H9 (cell line): Measurements from ENCODE around the gene TBX3. TPM values are rescaled to one million over a fixed set of nuclear protein-coding genes. Genes with fewer than 3 reads are reported as not detected.

ENCODE experiments used
- DNase-seq: peaks from one replicate; pipeline ENCODE4 v3.0.0-alpha.2; 2017
- H2AFZ ChIP-seq: one replicate; pipeline ENCODE4 v1.6.1; 2013; ENCODE audit warnings: mild to moderate bottlenecking, low read length, control low read depth, moderate library complexity
- H2AK5ac ChIP-seq: 2 replicates; pipeline ENCODE4 v1.6.1; 2013; ENCODE audit warnings: low read length, control low read depth, mixed read lengths; ENCODE audit not compliant: insufficient read length
- H2BK120ac ChIP-seq: one replicate; pipeline ENCODE4 v1.6.1; 2013; ENCODE audit warnings: low read depth, mild to moderate bottlenecking, low read length, control low read depth, inconsistent platforms; ENCODE audit not compliant: poor library complexity, severe bottlenecking
- H2BK12ac ChIP-seq: 2 replicates; pipeline ENCODE4 v1.6.1; 2013; ENCODE audit warnings: low read length, control low read depth, mixed read lengths, low read depth; ENCODE audit not compliant: insufficient read length
- H2BK15ac ChIP-seq: 2 replicates; pipeline ENCODE4 v1.6.1; 2013; ENCODE audit warnings: low read depth, low read length, control low read depth
- H2BK20ac ChIP-seq: one replicate; pipeline ENCODE4 v1.6.1; 2013; ENCODE audit warnings: low read depth, mild to moderate bottlenecking, low read length, control low read depth, inconsistent platforms; ENCODE audit not compliant: poor library complexity, severe bottlenecking
- H2BK5ac ChIP-seq: 2 replicates; pipeline ENCODE4 v1.6.1; 2013; ENCODE audit warnings: low read length, control low read depth, mixed read lengths; ENCODE audit not compliant: insufficient read length
- H3K14ac ChIP-seq: 2 replicates; pipeline ENCODE4 v1.6.1; 2013; ENCODE audit warnings: low read length, control low read depth; ENCODE audit not compliant: insufficient read depth
- H3K18ac ChIP-seq: 2 replicates; pipeline ENCODE4 v1.6.1; 2013; ENCODE audit warnings: low read depth, mild to moderate bottlenecking, mixed read lengths, low read length, control low read depth; ENCODE audit not compliant: insufficient read length
- H3K23ac ChIP-seq: 2 replicates; pipeline ENCODE4 v1.6.1; 2013; ENCODE audit warnings: low read length, control low read depth, mixed read lengths, low read depth; ENCODE audit not compliant: insufficient read length
- H3K23me2 ChIP-seq: 2 replicates; pipeline ENCODE4 v1.6.1; 2013; ENCODE audit warnings: low read depth, mild to moderate bottlenecking, mixed read lengths, low read length, control low read depth; ENCODE audit not compliant: insufficient read length, poor library complexity, severe bottlenecking
- H3K27ac ChIP-seq: 2 replicates; pipeline ENCODE4 v1.5.1; 2013; ENCODE audit warnings: low read length, control low read depth, mixed read lengths, low read depth; ENCODE audit not compliant: insufficient read length
- H3K27me3 ChIP-seq: 2 replicates; pipeline ENCODE4 v1.6.1; 2013; ENCODE audit warnings: low read length, control low read depth, inconsistent platforms; ENCODE audit not compliant: insufficient read depth
- H3K4ac ChIP-seq: 2 replicates; pipeline ENCODE4 v1.6.1; 2013; ENCODE audit warnings: low read depth, mild to moderate bottlenecking, control low read depth, inconsistent platforms, low read length, moderate library complexity
- H3K4me1 ChIP-seq: 2 replicates; pipeline ENCODE4 v1.6.1; 2013; ENCODE audit warnings: low read length, control low read depth, inconsistent platforms; ENCODE audit not compliant: insufficient read depth
- H3K4me2 ChIP-seq: 2 replicates; pipeline ENCODE4 v1.6.1; 2013; ENCODE audit warnings: low read length, control low read depth, mixed read lengths; ENCODE audit not compliant: insufficient read length, insufficient read depth
- H3K56ac ChIP-seq: 2 replicates; pipeline ENCODE4 v1.6.1; 2013; ENCODE audit warnings: low read depth, mild to moderate bottlenecking, mixed read lengths, low read length, control low read depth; ENCODE audit not compliant: insufficient read length
- H3K79me1 ChIP-seq: 2 replicates; pipeline ENCODE4 v1.6.1; 2013; ENCODE audit warnings: low read depth, mild to moderate bottlenecking, moderate library complexity, low read length, control low read depth, inconsistent platforms; ENCODE audit not compliant: insufficient read depth, poor library complexity, severe bottlenecking
- H3K79me2 ChIP-seq: 2 replicates; pipeline ENCODE4 v1.6.1; 2013; ENCODE audit warnings: low read length, control low read depth, inconsistent platforms; ENCODE audit not compliant: insufficient read depth
- H3K9ac ChIP-seq: 2 replicates; pipeline ENCODE4 v1.6.1; 2013; ENCODE audit warnings: low read length, control low read depth, mixed read lengths; ENCODE audit not compliant: insufficient read length; ENCODE audit errors: extremely low read depth
- H3K9me3 ChIP-seq: one replicate; pipeline ENCODE4 v1.6.1; 2013; ENCODE audit warnings: low read depth, low read length, inconsistent platforms; ENCODE audit not compliant: control insufficient read depth
- H3T11ph ChIP-seq: one replicate; pipeline ENCODE4 v1.6.1; 2013; ENCODE audit warnings: mild to moderate bottlenecking, low read length, control low read depth, inconsistent platforms
- H4K20me1 ChIP-seq: one replicate; pipeline ENCODE4 v1.6.1; 2013; ENCODE audit not compliant: control insufficient read depth, insufficient read length, insufficient read depth
- H4K5ac ChIP-seq: 2 replicates; pipeline ENCODE4 v1.6.1; 2013; ENCODE audit warnings: low read depth, mild to moderate bottlenecking, mixed read lengths, low read length, control low read depth; ENCODE audit not compliant: insufficient read length
- H4K8ac ChIP-seq: replicated peaks from 2 replicates; pipeline ENCODE4 v1.6.1; 2013; ENCODE audit warnings: low read length, control low read depth, mixed read lengths, low read depth; ENCODE audit not compliant: insufficient read length
- H4K91ac ChIP-seq: 2 replicates; pipeline ENCODE4 v1.6.1; 2013; ENCODE audit warnings: low read depth, mild to moderate bottlenecking, moderate library complexity, mixed read lengths, low read length, control low read depth; ENCODE audit not compliant: insufficient read length
- H3K27ac Mint-ChIP-seq, 3 experiments: 2 replicates in 2 of 3; 3 replicates in 1 of 3; pipeline ENCODE4 v1.8.0; 2020 to 2021; ENCODE audit warnings: mixed read lengths in 3 of 3, mild to moderate bottlenecking in 1 of 3, moderate library complexity in 1 of 3
- H3K27me3 Mint-ChIP-seq: 2 replicates; pipeline ENCODE4 v1.8.0; 2021; ENCODE audit warnings: low read depth, mild to moderate bottlenecking, moderate library complexity, mixed read lengths
- H3K36me3 Mint-ChIP-seq, 3 experiments: 2 replicates in 2 of 3; 3 replicates in 1 of 3; pipeline ENCODE4 v1.8.0; 2020 to 2021; ENCODE audit warnings: low read depth in 3 of 3, mixed read lengths in 3 of 3; ENCODE audit not compliant: insufficient read depth in 1 of 3
- H3K4me1 Mint-ChIP-seq, 2 experiments: 2 replicates each; pipeline ENCODE4 v1.8.0; 2020; ENCODE audit warnings: mixed read lengths in 2 of 2
- H3K4me3 Mint-ChIP-seq, 2 experiments: 2 replicates in 1 of 2; 3 replicates in 1 of 2; pipeline ENCODE4 v1.8.0; 2020 to 2021; ENCODE audit warnings: mild to moderate bottlenecking in 2 of 2, mixed read lengths in 2 of 2, moderate library complexity in 1 of 2
- H3K9me3 Mint-ChIP-seq, 2 experiments: 2 replicates in 1 of 2; 3 replicates in 1 of 2; pipeline ENCODE4 v1.8.0; 2020; ENCODE audit warnings: mild to moderate bottlenecking in 2 of 2, mixed read lengths in 2 of 2, moderate library complexity in 1 of 2
- WGBS: extraction: QIAGEN DNeasy Blood & Tissue Kit; methylation state at CpG from one replicate; pipeline ENCODE4 v1.1.7; 2013; ENCODE audit warnings: missing lambda C conversion rate, low lambda C conversion rate, mixed read lengths; ENCODE audit not compliant: insufficient read length; ENCODE audit errors: extremely low coverage; 5-methylcytosine and 5-hydroxymethylcytosine counted together
- total RNA-seq: library from RNA; stranded (reverse); gene quantifications from 2 replicates; pipeline ENCODE4 v1.2.1, GENCODE V29; 2021
- TF ChIP-seq, protein P1 (sequence below): fragments of 200-600 bp; sonication (generic); conservative IDR thresholded peaks from 3 replicates; pipeline ENCODE4 v1.8.0; 2021; ENCODE audit warnings: antibody characterized with exemption, mild to moderate bottlenecking

The TBX3 gene
- total RNA-seq, 1 experiment from 2014 or later, result 0.04 TPM

- no peak overlapping the region for H3K4me2 ChIP-seq
- no peaks in the 10 kb centered on the region for H3K36me3 Mint-ChIP-seq
- no peaks in the 10 kb centered on the region for H3K27me3 ChIP-seq
- H3K4me1 Mint-ChIP-seq, result peaks cover 35 to 36% of the 10 kb centered on the region in 2 experiments
- no peak overlapping the region for H2BK15ac ChIP-seq
- H4K5ac ChIP-seq, result no peak overlapping the region
- H3K14ac ChIP-seq, result no peak overlapping the region
- no peaks in the 10 kb centered on the region for H3K9me3 Mint-ChIP-seq
- no peak overlapping the region for H3T11ph ChIP-seq
- H2AK5ac ChIP-seq, result no peak overlapping the region
- peaks cover 47% of the 10 kb centered on the region for H3K27me3 Mint-ChIP-seq
- no peak overlapping the region for H3K56ac ChIP-seq
- no peaks in the 10 kb centered on the region for H4K20me1 ChIP-seq
- no peak overlapping the region for H3K27ac ChIP-seq
- DNase-seq, result no peak
- no peak overlapping the region for H2BK120ac ChIP-seq
- H3K27ac Mint-ChIP-seq, result 0 out of 7 replicates have a peak overlapping the region, but pooled peaks of 1 of the 3 experiments have one; percentile 55
- H3K79me2 ChIP-seq, result no peaks in the 10 kb centered on the region
- no peak overlapping the region for H3K4ac ChIP-seq
- H3K9me3 ChIP-seq, result no peaks in the 10 kb centered on the region
- no peak overlapping the region for H2BK5ac ChIP-seq
- H3K4me1 ChIP-seq, result peaks cover 3% of the 10 kb centered on the region
- H2BK12ac ChIP-seq, result no peak overlapping the region
- TF ChIP-seq, protein P1, sequence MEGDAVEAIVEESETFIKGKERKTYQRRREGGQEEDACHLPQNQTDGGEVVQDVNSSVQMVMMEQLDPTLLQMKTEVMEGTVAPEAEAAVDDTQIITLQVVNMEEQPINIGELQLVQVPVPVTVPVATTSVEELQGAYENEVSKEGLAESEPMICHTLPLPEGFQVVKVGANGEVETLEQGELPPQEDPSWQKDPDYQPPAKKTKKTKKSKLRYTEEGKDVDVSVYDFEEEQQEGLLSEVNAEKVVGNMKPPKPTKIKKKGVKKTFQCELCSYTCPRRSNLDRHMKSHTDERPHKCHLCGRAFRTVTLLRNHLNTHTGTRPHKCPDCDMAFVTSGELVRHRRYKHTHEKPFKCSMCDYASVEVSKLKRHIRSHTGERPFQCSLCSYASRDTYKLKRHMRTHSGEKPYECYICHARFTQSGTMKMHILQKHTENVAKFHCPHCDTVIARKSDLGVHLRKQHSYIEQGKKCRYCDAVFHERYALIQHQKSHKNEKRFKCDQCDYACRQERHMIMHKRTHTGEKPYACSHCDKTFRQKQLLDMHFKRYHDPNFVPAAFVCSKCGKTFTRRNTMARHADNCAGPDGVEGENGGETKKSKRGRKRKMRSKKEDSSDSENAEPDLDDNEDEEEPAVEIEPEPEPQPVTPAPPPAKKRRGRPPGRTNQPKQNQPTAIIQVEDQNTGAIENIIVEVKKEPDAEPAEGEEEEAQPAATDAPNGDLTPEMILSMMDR, result no peak
- no CpG with 5 or more reads among the region's 12 CpGs for WGBS
- no peaks in the 10 kb centered on the region for H3K23me2 ChIP-seq
- H3K23ac ChIP-seq, result no peak overlapping the region
- no peak overlapping the region for H2BK20ac ChIP-seq
- H4K8ac ChIP-seq, result no peak overlapping the region
- H4K91ac ChIP-seq, result no peak overlapping the region
- H3K79me1 ChIP-seq, result no peaks in the 10 kb centered on the region
- no peak overlapping the region for H2AFZ ChIP-seq
- H3K4me3 Mint-ChIP-seq, result no peak overlapping the region
- H3K9ac ChIP-seq, result no peak overlapping the region
- no peak overlapping the region for H3K18ac ChIP-seq
Measured at GRCh38 chr12:114655934-114656749, 27.8 kb downstream of the TBX3 start.
